ENCODE data around the gene PEAK1. TPM values are rescaled to one million over a fixed set of nuclear protein-coding genes. Genes with fewer than 3 reads are reported as not detected.

PEAK1 gene
- total RNA-seq, 1 donor from 2014 or later = 60.0 TPM

- H3K4me1 ChIP-seq (ENCODE audit: control insufficient read depth in 3 of 3, insufficient read depth in 3 of 3, low read length in 3 of 3) = peaks cover 0 to 17% (median 7%) of the 10 kb centered on the region in 3 donors
- no peak overlapping the region for H3K4me3 ChIP-seq (ENCODE audit: low read length in 3 of 3)
- H3K36me3 ChIP-seq (ENCODE audit: control insufficient read depth in 3 of 3, insufficient read depth in 3 of 3, low read length in 3 of 3) = no peaks in the 10 kb centered on the region
- H3K27me3 ChIP-seq (ENCODE audit: control insufficient read depth in 3 of 3, insufficient read depth in 3 of 3, low read length in 3 of 3) = no peaks in the 10 kb centered on the region
- no peak overlapping the region for H3K9ac ChIP-seq (ENCODE audit: low read depth in 1 of 3, low read length in 3 of 3)
- no peaks in the 10 kb centered on the region for H3K9me3 ChIP-seq (ENCODE audit: control insufficient read depth in 3 of 3, low read length in 3 of 3)
- peak overlapping the region; percentile 64 for H3K27ac ChIP-seq (ENCODE audit: low read depth, low read length)
These were observed 335.5 kb downstream of the PEAK1 start for GRCh38 chr15:77084436-77084835.

- Histone ChIP-seq H3K4me1 (ENCODE audit: control insufficient read depth in 3 of 3, insufficient read depth in 3 of 3, low read length in 3 of 3) (peaks cover 0 to 17% (median 7%) of the 10 kb centered on the region in 3 donors), H3K27me3 (ENCODE audit: control insufficient read depth in 3 of 3, insufficient read depth in 3 of 3, low read length in 3 of 3) (no peaks in the 10 kb centered on the region), H3K36me3 (ENCODE audit: control insufficient read depth in 3 of 3, insufficient read depth in 3 of 3, low read length in 3 of 3) (no peaks in the 10 kb centered on the region), H3K27ac (ENCODE audit: low read depth, low read length) (peak overlapping the region; percentile 64), H3K9me3 (ENCODE audit: control insufficient read depth in 3 of 3, low read length in 3 of 3) (no peaks in the 10 kb centered on the region), H3K9ac (ENCODE audit: low read depth in 1 of 3, low read length in 3 of 3) (peak overlapping the region; percentile 39 to 65 (median 54)), H3K4me3 (ENCODE audit: low read length in 3 of 3) (peak overlapping the region; percentile 41 to 72 (median 57))
These were observed 336.3 kb downstream of the PEAK1 start for GRCh38 chr15:77083381-77084160.

- peaks cover 0 to 17% (median 7%) of the 10 kb centered on the region in 3 donors for H3K4me1 ChIP-seq (ENCODE audit: control insufficient read depth in 3 of 3, insufficient read depth in 3 of 3, low read length in 3 of 3)
- no peak overlapping the region for H3K27ac ChIP-seq (ENCODE audit: low read depth, low read length)
- H3K27me3 ChIP-seq (ENCODE audit: control insufficient read depth in 3 of 3, insufficient read depth in 3 of 3, low read length in 3 of 3) = no peaks in the 10 kb centered on the region
- H3K4me3 ChIP-seq (ENCODE audit: low read length in 3 of 3) = no peak overlapping the region
- H3K36me3 ChIP-seq (ENCODE audit: control insufficient read depth in 3 of 3, insufficient read depth in 3 of 3, low read length in 3 of 3) = no peaks in the 10 kb centered on the region
- H3K9ac ChIP-seq (ENCODE audit: low read depth in 1 of 3, low read length in 3 of 3) = no peak overlapping the region
- no peaks in the 10 kb centered on the region for H3K9me3 ChIP-seq (ENCODE audit: control insufficient read depth in 3 of 3, low read length in 3 of 3)
These were observed 337.9 kb downstream of the PEAK1 start for GRCh38 chr15:77081971-77082370.

- no peak overlapping the region for H3K27ac ChIP-seq (ENCODE audit: low read depth, low read length)
- H3K9me3 ChIP-seq (ENCODE audit: control insufficient read depth in 3 of 3, low read length in 3 of 3) = no peaks in the 10 kb centered on the region
- no peaks in the 10 kb centered on the region for H3K36me3 ChIP-seq (ENCODE audit: control insufficient read depth in 3 of 3, insufficient read depth in 3 of 3, low read length in 3 of 3)
- no peak overlapping the region for H3K9ac ChIP-seq (ENCODE audit: low read depth in 1 of 3, low read length in 3 of 3)
- peaks cover 3 to 4% (median 4%) of the 10 kb centered on the region in 3 donors for H3K4me1 ChIP-seq (ENCODE audit: control insufficient read depth in 3 of 3, insufficient read depth in 3 of 3, low read length in 3 of 3)
- no peaks in the 10 kb centered on the region for H3K27me3 ChIP-seq (ENCODE audit: control insufficient read depth in 3 of 3, insufficient read depth in 3 of 3, low read length in 3 of 3)
- no peak overlapping the region for H3K4me3 ChIP-seq (ENCODE audit: low read length in 3 of 3)
These were observed 343.5 kb downstream of the PEAK1 start for GRCh38 chr15:77076323-77076915.

GRCh38 chr15:77075528-77075927 is 344.4 kb downstream of the PEAK1 start:
- H3K4me1 ChIP-seq (ENCODE audit: control insufficient read depth in 3 of 3, insufficient read depth in 3 of 3, low read length in 3 of 3) = peaks cover 6 to 8% (median 7%) of the 10 kb centered on the region in 3 donors
- no peak overlapping the region for H3K9ac ChIP-seq (ENCODE audit: low read depth in 1 of 3, low read length in 3 of 3)
- no peaks in the 10 kb centered on the region for H3K36me3 ChIP-seq (ENCODE audit: control insufficient read depth in 3 of 3, insufficient read depth in 3 of 3, low read length in 3 of 3)
- H3K4me3 ChIP-seq (ENCODE audit: low read length in 3 of 3) = no peak overlapping the region
- no peak overlapping the region for H3K27ac ChIP-seq (ENCODE audit: low read depth, low read length)
- H3K9me3 ChIP-seq (ENCODE audit: control insufficient read depth in 3 of 3, low read length in 3 of 3) = no peaks in the 10 kb centered on the region
- H3K27me3 ChIP-seq (ENCODE audit: control insufficient read depth in 3 of 3, insufficient read depth in 3 of 3, low read length in 3 of 3) = no peaks in the 10 kb centered on the region

GRCh38 chr15:77074350-77074749 is 345.6 kb downstream of the PEAK1 start:
- Histone ChIP-seq H3K36me3 (ENCODE audit: control insufficient read depth in 3 of 3, insufficient read depth in 3 of 3, low read length in 3 of 3) (no peaks in the 10 kb centered on the region), H3K27me3 (ENCODE audit: control insufficient read depth in 3 of 3, insufficient read depth in 3 of 3, low read length in 3 of 3) (no peaks in the 10 kb centered on the region), H3K27ac (ENCODE audit: low read depth, low read length) (no peak overlapping the region), H3K4me1 (ENCODE audit: control insufficient read depth in 3 of 3, insufficient read depth in 3 of 3, low read length in 3 of 3) (peaks cover 13% of the 10 kb centered on the region in 3 donors), H3K9me3 (ENCODE audit: control insufficient read depth in 3 of 3, low read length in 3 of 3) (no peaks in the 10 kb centered on the region), H3K9ac (ENCODE audit: low read depth in 1 of 3, low read length in 3 of 3) (no peak overlapping the region), H3K4me3 (ENCODE audit: low read length in 3 of 3) (no peak overlapping the region)

GRCh38 chr15:77071305-77072223 is 348.3 kb downstream of the PEAK1 start:
- H3K9ac ChIP-seq (ENCODE audit: low read depth in 1 of 3, low read length in 3 of 3) = peak overlapping the region in 1 of 3 donors; percentile 92

GRCh38 chr15:77070495-77071304 is 349.2 kb downstream of the PEAK1 start, which contains the start of gene TSPAN3:
Gene TSPAN3 (minus strand): TSS chr15:77071109. CDS start chr15:77070954, 155 bp downstream.
- peaks cover 17 to 27% (median 23%) of the 10 kb centered on the region in 3 donors for H3K4me1 ChIP-seq (ENCODE audit: control insufficient read depth in 3 of 3, insufficient read depth in 3 of 3, low read length in 3 of 3)
- peak within 1 kb of the TSS; percentile 80 for H3K27ac ChIP-seq (ENCODE audit: low read depth, low read length)
- no peaks in the 10 kb centered on the region for H3K9me3 ChIP-seq (ENCODE audit: control insufficient read depth in 3 of 3, low read length in 3 of 3)
- H3K27me3 ChIP-seq (ENCODE audit: control insufficient read depth in 3 of 3, insufficient read depth in 3 of 3, low read length in 3 of 3) = no peaks in the 10 kb centered on the region
- H3K36me3 ChIP-seq (ENCODE audit: control insufficient read depth in 3 of 3, insufficient read depth in 3 of 3, low read length in 3 of 3) = no peaks in the 10 kb centered on the region
- H3K4me3 ChIP-seq (ENCODE audit: low read length in 3 of 3) = peak within 1 kb of the TSS; percentile 69 to 84 (median 78)
- peak within 1 kb of the TSS; percentile 88 to 92 (median 88) for H3K9ac ChIP-seq (ENCODE audit: low read depth in 1 of 3, low read length in 3 of 3)

More at GRCh38 chr15:77071305-77072223, 348.3 kb downstream of the PEAK1 start:
- Histone ChIP-seq H3K36me3 (ENCODE audit: control insufficient read depth in 3 of 3, insufficient read depth in 3 of 3, low read length in 3 of 3) (no peaks in the 10 kb centered on the region), H3K4me1 (ENCODE audit: control insufficient read depth in 3 of 3, insufficient read depth in 3 of 3, low read length in 3 of 3) (peaks cover 17 to 27% (median 23%) of the 10 kb centered on the region in 3 donors), H3K4me3 (ENCODE audit: low read length in 3 of 3) (peak overlapping the region; percentile 65 to 84 (median 69)), H3K9me3 (ENCODE audit: control insufficient read depth in 3 of 3, low read length in 3 of 3) (no peaks in the 10 kb centered on the region), H3K27ac (ENCODE audit: low read depth, low read length) (peak overlapping the region; percentile 80), H3K27me3 (ENCODE audit: control insufficient read depth in 3 of 3, insufficient read depth in 3 of 3, low read length in 3 of 3) (no peaks in the 10 kb centered on the region)

GRCh38 chr15:77070180-77070494 is 349.8 kb downstream of the PEAK1 start:
- Histone ChIP-seq H3K27ac (ENCODE audit: low read depth, low read length) (peak overlapping the region; percentile 80), H3K27me3 (ENCODE audit: control insufficient read depth in 3 of 3, insufficient read depth in 3 of 3, low read length in 3 of 3) (no peaks in the 10 kb centered on the region), H3K4me1 (ENCODE audit: control insufficient read depth in 3 of 3, insufficient read depth in 3 of 3, low read length in 3 of 3) (peaks cover 14 to 22% (median 20%) of the 10 kb centered on the region in 3 donors), H3K9ac (ENCODE audit: low read depth in 1 of 3, low read length in 3 of 3) (peak overlapping the region; percentile 88 to 92 (median 88)), H3K9me3 (ENCODE audit: control insufficient read depth in 3 of 3, low read length in 3 of 3) (no peaks in the 10 kb centered on the region), H3K4me3 (ENCODE audit: low read length in 3 of 3) (peak overlapping the region; percentile 69 to 84 (median 78)), H3K36me3 (ENCODE audit: control insufficient read depth in 3 of 3, insufficient read depth in 3 of 3, low read length in 3 of 3) (no peaks in the 10 kb centered on the region)

Measured in skeletal muscle tissue (tissue), 4 donors.